Endothelial cell of umbilical vein (primary cell): Measurements from ENCODE around the gene WAC. TPM values are rescaled to one million over a fixed set of nuclear protein-coding genes. Genes with fewer than 3 reads are reported as not detected.

Experiments
- BruUV-seq: library from RNA; stranded (reverse); fragments of 400-500 nt; replicated peaks from 2 replicates; lab custom pipeline; 2021; lab: Mats Ljungman, UMichigan
- CTCF ChIA-PET: fragments of 300-600, 350-600 bp; sonication (Branson Sonifier 250); formaldehyde crosslinking; loops from one replicate; lab custom pipeline; 2021; ENCODE audit warnings: antibody characterized with exemption, inconsistent platforms; lab: Charles Lee
- POLR2A ChIA-PET: fragments of 300-600, 350-600 bp; sonication (Branson Sonifier 250); formaldehyde crosslinking; loops from one replicate; lab custom pipeline; 2021; ENCODE audit warnings: antibody characterized with exemption, inconsistent platforms; lab: Charles Lee
- DNase-seq: peaks from one replicate; pipeline ENCODE4 v3.0.0-alpha.2; 2011; ENCODE audit warnings: low read depth, low spot score
- FAIRE-seq: peaks from 2 replicates; lab custom pipeline; 2011; peaks lifted over from hg19 to GRCh38; lab: Jason Lieb, UNC
- H2AFZ ChIP-seq: 2 replicates; pipeline ENCODE4 v1.6.0; 2012; ENCODE audit warnings: low read depth, low read length, control low read depth, inconsistent platforms
- H3K27ac ChIP-seq: 2 replicates; pipeline ENCODE4 v1.5.1; 2011; ENCODE audit warnings: low read depth, mild to moderate bottlenecking, control low read depth, low read length, moderate library complexity; ENCODE audit not compliant: insufficient read depth
- H3K27me3 ChIP-seq, 2 experiments: 2 replicates each; pipeline versions ENCODE4 v1.6.0 to v1.6.1; 2011; ENCODE audit warnings: low read length in 2 of 2, mixed read lengths in 1 of 2; ENCODE audit not compliant: control insufficient read depth in 2 of 2, insufficient read depth in 2 of 2
- H3K36me3 ChIP-seq, 2 experiments: 2 replicates in 1 of 2; 3 replicates in 1 of 2; pipeline ENCODE4 v1.5.1; 2011; ENCODE audit warnings: low read length in 2 of 2, mild to moderate bottlenecking in 1 of 2, moderate library complexity in 1 of 2; ENCODE audit not compliant: control insufficient read depth in 2 of 2, insufficient read depth in 2 of 2; ENCODE audit errors: extremely low read depth in 1 of 2
- H3K4me1 ChIP-seq: 3 replicates; pipeline ENCODE4 v1.5.1; 2011; ENCODE audit warnings: mild to moderate bottlenecking, low read length; ENCODE audit not compliant: control insufficient read depth, insufficient read depth; ENCODE audit errors: extremely low read depth
- H3K4me2 ChIP-seq: 2 replicates; pipeline ENCODE4 v1.6.1; 2011; ENCODE audit warnings: low read length, control low read depth, mixed read lengths; ENCODE audit not compliant: insufficient read depth
- H3K4me3 ChIP-seq, 3 experiments: fragments of 200-600 bp in 1 of 3; sonication (generic), shearing (Covaris generic) in 1 of 3; replicated peaks in 1 of 3; 2 replicates each; pipeline ENCODE4 v1.5.1; 2011 to 2016; ENCODE audit warnings: control low read depth in 3 of 3, low read length in 3 of 3, mild to moderate bottlenecking in 2 of 3, inconsistent platforms in 1 of 3, low read depth in 1 of 3, moderate library complexity in 1 of 3; ENCODE audit not compliant: insufficient read depth in 1 of 3
- H3K79me2 ChIP-seq: 2 replicates; pipeline ENCODE4 v1.6.0; 2012; ENCODE audit warnings: low read length, inconsistent platforms; ENCODE audit not compliant: control insufficient read depth, insufficient read depth
- H3K9ac ChIP-seq: replicated peaks from 2 replicates; pipeline ENCODE3; 2011; ENCODE audit warnings: low read length, control low read depth; ENCODE audit not compliant: insufficient read depth; ENCODE audit errors: extremely low read depth
- H3K9me1 ChIP-seq: replicated peaks from 3 replicates; pipeline ENCODE4 v1.6.0; 2011; ENCODE audit warnings: mild to moderate bottlenecking, low read length; ENCODE audit not compliant: control insufficient read depth, insufficient read depth; ENCODE audit errors: extremely low read depth
- H3K9me3 ChIP-seq: replicated peaks from 2 replicates; pipeline ENCODE4 v1.5.1; 2012; ENCODE audit warnings: low read length, inconsistent platforms; ENCODE audit not compliant: control insufficient read depth, insufficient read depth
- H4K20me1 ChIP-seq: replicated peaks from 2 replicates; pipeline ENCODE3; 2011; ENCODE audit warnings: mild to moderate bottlenecking, low read length; ENCODE audit not compliant: control insufficient read depth, insufficient read depth; ENCODE audit errors: extremely low read depth
- EZH2 ChIP-seq: IDR thresholded peaks from 2 replicates; pipeline ENCODE4 v1.6.1; 2012; ENCODE audit warnings: borderline replicate concordance, low read depth, mild to moderate bottlenecking, moderate library complexity, low read length, inconsistent platforms; ENCODE audit not compliant: severe bottlenecking
- FOS ChIP-seq: IDR thresholded peaks from 2 replicates; pipeline ENCODE4 v1.6.1; 2011; ENCODE audit warnings: mild to moderate bottlenecking, low read length, moderate library complexity, borderline replicate concordance; ENCODE audit not compliant: insufficient read depth
- GATA2 ChIP-seq: IDR thresholded peaks from 2 replicates; pipeline ENCODE4 v1.7.0; 2011; ENCODE audit warnings: low read depth, mild to moderate bottlenecking, moderate library complexity, mixed read lengths, low read length; ENCODE audit not compliant: insufficient read length, insufficient read depth
- JUN ChIP-seq: IDR thresholded peaks from 2 replicates; pipeline ENCODE4 v1.6.1; 2011; ENCODE audit warnings: borderline replicate concordance, low read depth; ENCODE audit not compliant: insufficient read length, insufficient read depth
- MYC ChIP-seq: IDR thresholded peaks from one replicate; pipeline ENCODE4 v1.6.1; 2011; ENCODE audit warnings: mild to moderate bottlenecking, low read depth, low read length
- POLR2A ChIP-seq: IDR thresholded peaks from 2 replicates; pipeline ENCODE4 v1.6.1; 2012; ENCODE audit warnings: low read depth, mild to moderate bottlenecking, control low read depth, low read length
- POLR2AphosphoS5 ChIP-seq: IDR thresholded peaks from 2 replicates; pipeline ENCODE4 v1.6.1; 2012; ENCODE audit warnings: low read depth, mild to moderate bottlenecking, control low read depth, low read length, moderate library complexity; ENCODE audit not compliant: insufficient read depth
- dilution Hi-C: fragments of 300-500 bp; cut with MboI; formaldehyde crosslinking; loops from one replicate; pipeline ENCODE4 v1.15.0; 2019; ENCODE audit warnings: low sequenced_read_pairs; ENCODE audit not compliant: extremely low pct_ligation_motif_present
- intact Hi-C: fragments of 100-400 bp; cut with micrococcal nuclease; formaldehyde crosslinking; loops from one replicate; pipeline ENCODE4 v1.10.0; 2022
- polyA plus RNA-seq, 4 experiments: library from polyadenylated mRNA; depleted of rRNA in 3 of 4; stranded (reverse) in 3 of 4; unstranded in 1 of 4; fragments of >200 nt; gene quantifications; 2 replicates each; pipeline versions ENCODE4 v1.2.1 to v1.2.3, GENCODE V29; 2011 to 2012; ENCODE audit warnings: missing spikeins in 1 of 4
- total RNA-seq: library from RNA; stranded (reverse); gene quantifications from 2 replicates; pipeline ENCODE4 v1.2.3, GENCODE V29; 2021
- TF ChIP-seq, protein P1 (sequence below): IDR thresholded peaks from 2 replicates; pipeline ENCODE4 v1.6.1; 2011; ENCODE audit not compliant: insufficient read depth, insufficient read length
- TF ChIP-seq, protein P2 (sequence below), 2 donors: IDR thresholded peaks; 1 replicate in 1 of 2; 2 replicates in 1 of 2; pipeline ENCODE4 v1.5.1; 2011; ENCODE audit warnings: low read length in 2 of 2, mild to moderate bottlenecking in 2 of 2, moderate library complexity in 2 of 2, control low read depth in 1 of 2, inconsistent platforms in 1 of 2, low read depth in 1 of 2; ENCODE audit not compliant: insufficient read depth in 1 of 2; ENCODE audit errors: extremely low read depth in 1 of 2

The WAC gene
- total and polyA plus RNA-seq, 2 donors (not counting 3 experiments of a cell fraction or from before 2014, with no cell fraction given) = 49.2 to 101 TPM

DNA sequence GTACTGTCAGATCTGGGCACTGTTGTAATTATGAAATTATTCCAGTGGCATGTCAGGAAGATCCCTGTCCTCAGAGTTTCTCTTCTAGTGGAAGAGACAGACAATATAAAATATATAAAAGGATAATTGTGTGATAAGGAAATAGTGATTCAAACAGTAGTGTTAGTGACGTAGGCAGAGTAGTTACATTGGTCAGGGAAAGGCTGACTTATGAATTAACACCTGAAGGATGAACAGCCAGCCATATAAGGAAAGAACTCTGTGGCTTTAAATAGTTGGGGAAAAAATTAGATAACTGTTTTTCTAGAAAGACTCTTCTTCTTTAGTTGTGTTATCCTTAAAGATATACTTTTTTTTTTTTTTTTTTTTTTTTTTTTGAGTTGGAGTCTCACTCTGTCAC, 37.7 kb downstream of the WAC start:
- POLR2A ChIA-PET = no interaction called here
- H3K4me3 ChIP-seq = no peak overlapping the region
- TF ChIP-seq POLR2A (no peak), JUN (no peak), MYC (no peak), POLR2AphosphoS5 (no peak), EZH2 (no peak), FOS (no peak), GATA2 (no peak)
- TF ChIP-seq, protein P1, sequence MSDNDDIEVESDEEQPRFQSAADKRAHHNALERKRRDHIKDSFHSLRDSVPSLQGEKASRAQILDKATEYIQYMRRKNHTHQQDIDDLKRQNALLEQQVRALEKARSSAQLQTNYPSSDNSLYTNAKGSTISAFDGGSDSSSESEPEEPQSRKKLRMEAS = no peak
- TF ChIP-seq, protein P2, sequence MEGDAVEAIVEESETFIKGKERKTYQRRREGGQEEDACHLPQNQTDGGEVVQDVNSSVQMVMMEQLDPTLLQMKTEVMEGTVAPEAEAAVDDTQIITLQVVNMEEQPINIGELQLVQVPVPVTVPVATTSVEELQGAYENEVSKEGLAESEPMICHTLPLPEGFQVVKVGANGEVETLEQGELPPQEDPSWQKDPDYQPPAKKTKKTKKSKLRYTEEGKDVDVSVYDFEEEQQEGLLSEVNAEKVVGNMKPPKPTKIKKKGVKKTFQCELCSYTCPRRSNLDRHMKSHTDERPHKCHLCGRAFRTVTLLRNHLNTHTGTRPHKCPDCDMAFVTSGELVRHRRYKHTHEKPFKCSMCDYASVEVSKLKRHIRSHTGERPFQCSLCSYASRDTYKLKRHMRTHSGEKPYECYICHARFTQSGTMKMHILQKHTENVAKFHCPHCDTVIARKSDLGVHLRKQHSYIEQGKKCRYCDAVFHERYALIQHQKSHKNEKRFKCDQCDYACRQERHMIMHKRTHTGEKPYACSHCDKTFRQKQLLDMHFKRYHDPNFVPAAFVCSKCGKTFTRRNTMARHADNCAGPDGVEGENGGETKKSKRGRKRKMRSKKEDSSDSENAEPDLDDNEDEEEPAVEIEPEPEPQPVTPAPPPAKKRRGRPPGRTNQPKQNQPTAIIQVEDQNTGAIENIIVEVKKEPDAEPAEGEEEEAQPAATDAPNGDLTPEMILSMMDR (IDR thresholded peaks at IDR 0.05; ENCODE audit: extremely low read depth in 1 of 2, insufficient read depth in 1 of 2, low read depth in 1 of 2, low read length in 2 of 2) = no peak
- no peaks in the 10 kb centered on the region for H3K9me3 ChIP-seq
- dilution Hi-C loops (no loop called here), intact Hi-C loops (no loop called here)
- FAIRE-seq (no peak), DNase-seq (no peak)
- BruUV-seq = no TSS peak
- H3K36me3 ChIP-seq = peaks cover 5 to 6% of the 10 kb centered on the region in 2 experiments
- no peaks in the 10 kb centered on the region for H3K9me1 ChIP-seq
- no peak overlapping the region for H2AFZ ChIP-seq
- H3K79me2 ChIP-seq = peaks cover 99% of the 10 kb centered on the region
- H3K27ac ChIP-seq = no peak overlapping the region
- no peaks in the 10 kb centered on the region for H3K27me3 ChIP-seq
- no peak overlapping the region for H3K9ac ChIP-seq
- H3K4me2 ChIP-seq = no peak overlapping the region
- CTCF ChIA-PET = no interaction called here
- H4K20me1 ChIP-seq = peaks cover 42% of the 10 kb centered on the region
- H3K4me1 ChIP-seq = peaks cover 4% of the 10 kb centered on the region
